Ishikawa (cell line): ENCODE data around the gene FAM187B.

Source experiments
- CEBPB ChIP-seq: IDR thresholded peaks from 2 replicates; pipeline ENCODE4 v1.6.1; 2012
- CREB1 ChIP-seq: IDR thresholded peaks from 2 replicates; pipeline ENCODE4 v1.6.1; 2012; ENCODE audit warnings: low read depth
- EGR1 ChIP-seq: IDR thresholded peaks from 2 replicates; pipeline ENCODE4 v1.6.1; 2012
- EP300 ChIP-seq: IDR thresholded peaks from 2 replicates; pipeline ENCODE4 v1.6.1; 2012; ENCODE audit warnings: borderline replicate concordance
- FOXM1 ChIP-seq: IDR thresholded peaks from 2 replicates; pipeline ENCODE4 v1.6.1; 2012; ENCODE audit warnings: low read depth, borderline replicate concordance
- NFIC ChIP-seq: IDR thresholded peaks from 2 replicates; pipeline ENCODE4 v1.6.1; 2012
- RAD21 ChIP-seq: IDR thresholded peaks from 2 replicates; pipeline ENCODE4 v1.6.1; 2012; ENCODE audit warnings: low read depth
- TAF1 ChIP-seq: IDR thresholded peaks from 2 replicates; pipeline ENCODE4 v1.6.1; 2012; ENCODE audit warnings: low read depth, mild to moderate bottlenecking
- TCF12 ChIP-seq: IDR thresholded peaks from 2 replicates; pipeline ENCODE4 v1.6.1; 2012; ENCODE audit warnings: low read depth
- TEAD4 ChIP-seq: IDR thresholded peaks from 2 replicates; pipeline ENCODE4 v1.6.1; 2012
- YY1 ChIP-seq: IDR thresholded peaks from 2 replicates; pipeline ENCODE4 v1.6.1; 2012; ENCODE audit warnings: low read depth
- ZBTB7A ChIP-seq: IDR thresholded peaks from 2 replicates; pipeline ENCODE4 v1.6.1; 2012; ENCODE audit warnings: low read depth
- TF ChIP-seq, protein P1 (sequence below): IDR thresholded peaks from 2 replicates; pipeline ENCODE4 v1.6.1; 2012
- TF ChIP-seq, protein P2 (sequence below): IDR thresholded peaks from 2 replicates; pipeline ENCODE4 v1.6.1; 2012
- TF ChIP-seq, protein P3 (sequence below): IDR thresholded peaks from 2 replicates; pipeline ENCODE4 v1.6.1; 2012; ENCODE audit warnings: low read depth, mild to moderate bottlenecking

The FAM187B gene

DNA sequence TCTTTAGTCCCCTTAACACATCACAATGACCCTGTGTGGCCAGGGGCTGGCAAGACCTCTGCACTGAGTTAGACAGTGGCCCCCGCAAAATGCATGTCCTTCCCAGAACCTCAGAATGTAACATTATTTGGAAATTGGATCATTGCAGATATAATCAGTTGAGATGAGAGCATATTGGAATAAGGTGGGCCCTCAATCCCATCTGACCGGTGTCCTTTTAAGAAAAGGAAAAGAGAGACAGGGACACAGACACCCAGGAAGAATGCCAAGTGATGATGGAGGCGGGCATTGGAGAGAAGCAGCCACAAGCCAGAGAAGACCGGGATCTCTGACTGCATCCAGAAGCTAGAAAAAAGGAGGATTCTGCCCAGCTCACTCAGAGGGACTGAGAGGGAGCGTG, 1.8 kb downstream of the FAM187B start:
- TF ChIP-seq YY1 (no peak), TCF12 (no peak), RAD21 (no peak), ZBTB7A (no peak), EGR1 (no peak), TEAD4 (no peak)

DNA sequence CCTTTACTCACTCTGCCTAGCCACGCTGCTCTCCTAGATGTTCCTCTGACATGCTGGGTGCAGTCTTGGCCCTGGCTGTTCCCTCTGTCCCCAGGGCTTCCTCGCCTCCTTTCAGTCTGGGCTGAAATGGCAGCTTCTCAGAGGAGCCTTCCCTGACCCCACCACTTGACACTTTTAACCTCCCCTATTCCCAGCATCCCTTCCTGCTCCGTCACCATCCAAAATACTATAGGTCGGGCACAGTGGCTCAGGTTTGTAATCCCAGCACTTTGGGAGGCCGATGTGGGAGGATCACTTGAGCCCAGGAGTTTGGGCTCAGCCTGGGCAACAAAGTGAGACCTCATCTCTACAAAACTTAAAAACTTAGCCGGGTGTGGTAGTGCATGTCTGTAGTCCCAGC, 2.6 kb downstream of the FAM187B start:
- TF ChIP-seq CEBPB, result no peak

DNA sequence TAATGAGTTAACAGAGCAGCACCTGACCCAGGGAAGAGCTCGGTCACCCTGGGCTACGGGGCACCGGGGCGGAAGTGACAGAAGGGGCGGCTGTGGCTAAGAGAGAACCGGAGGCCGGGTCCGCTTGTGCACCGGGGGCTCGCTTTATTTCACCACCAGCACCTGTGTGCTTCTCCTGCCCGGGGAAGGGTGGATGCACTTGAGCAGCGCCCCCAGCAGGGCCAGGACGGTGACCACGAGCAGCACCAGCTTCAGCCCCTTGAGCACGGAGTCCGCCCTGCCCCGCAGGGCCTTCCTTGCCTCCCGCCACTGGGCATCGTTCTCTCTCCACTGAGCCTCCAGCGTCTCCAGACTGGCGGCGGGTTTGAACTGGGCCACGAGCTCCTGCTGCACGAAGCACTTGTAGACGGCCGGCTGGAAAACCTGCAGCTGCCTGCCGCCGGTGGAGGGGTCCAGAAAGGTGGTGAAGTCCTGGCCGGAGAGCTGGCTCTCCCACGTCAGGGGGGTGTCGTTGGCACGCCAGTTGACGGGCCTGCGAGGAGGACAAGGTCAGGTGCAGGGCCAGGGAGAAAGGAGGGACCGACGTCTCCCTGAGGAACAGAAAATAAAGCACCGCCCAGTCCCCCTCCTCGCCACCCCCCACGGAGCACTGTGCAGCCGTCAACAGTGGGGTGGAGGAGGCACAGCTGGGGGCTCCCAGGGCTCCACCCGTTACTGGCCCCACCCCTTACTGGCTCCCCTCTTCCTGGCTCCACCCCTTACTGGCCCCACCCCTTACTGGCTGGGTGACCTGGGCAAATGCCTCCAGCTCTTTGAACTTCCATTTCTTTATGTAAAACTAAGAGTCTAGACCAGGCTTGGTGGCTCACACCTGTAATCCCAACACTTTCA, 3.6 kb downstream of the FAM187B start:
- no peak for TF ChIP-seq CEBPB
- no peak for TF ChIP-seq NFIC
- TF ChIP-seq RAD21, result no peak
- TF ChIP-seq CREB1, result no peak
- TF ChIP-seq, protein P1, sequence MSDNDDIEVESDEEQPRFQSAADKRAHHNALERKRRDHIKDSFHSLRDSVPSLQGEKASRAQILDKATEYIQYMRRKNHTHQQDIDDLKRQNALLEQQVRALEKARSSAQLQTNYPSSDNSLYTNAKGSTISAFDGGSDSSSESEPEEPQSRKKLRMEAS, result no peak
- no peak for TF ChIP-seq EGR1
- TF ChIP-seq, protein P2, sequence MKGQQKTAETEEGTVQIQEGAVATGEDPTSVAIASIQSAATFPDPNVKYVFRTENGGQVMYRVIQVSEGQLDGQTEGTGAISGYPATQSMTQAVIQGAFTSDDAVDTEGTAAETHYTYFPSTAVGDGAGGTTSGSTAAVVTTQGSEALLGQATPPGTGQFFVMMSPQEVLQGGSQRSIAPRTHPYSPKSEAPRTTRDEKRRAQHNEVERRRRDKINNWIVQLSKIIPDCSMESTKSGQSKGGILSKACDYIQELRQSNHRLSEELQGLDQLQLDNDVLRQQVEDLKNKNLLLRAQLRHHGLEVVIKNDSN, result no peak
- TF ChIP-seq EP300, result no peak
- TF ChIP-seq FOXM1, result no peak
- no peak for TF ChIP-seq TAF1
- TF ChIP-seq ZBTB7A, result no peak
- TF ChIP-seq, protein P3, sequence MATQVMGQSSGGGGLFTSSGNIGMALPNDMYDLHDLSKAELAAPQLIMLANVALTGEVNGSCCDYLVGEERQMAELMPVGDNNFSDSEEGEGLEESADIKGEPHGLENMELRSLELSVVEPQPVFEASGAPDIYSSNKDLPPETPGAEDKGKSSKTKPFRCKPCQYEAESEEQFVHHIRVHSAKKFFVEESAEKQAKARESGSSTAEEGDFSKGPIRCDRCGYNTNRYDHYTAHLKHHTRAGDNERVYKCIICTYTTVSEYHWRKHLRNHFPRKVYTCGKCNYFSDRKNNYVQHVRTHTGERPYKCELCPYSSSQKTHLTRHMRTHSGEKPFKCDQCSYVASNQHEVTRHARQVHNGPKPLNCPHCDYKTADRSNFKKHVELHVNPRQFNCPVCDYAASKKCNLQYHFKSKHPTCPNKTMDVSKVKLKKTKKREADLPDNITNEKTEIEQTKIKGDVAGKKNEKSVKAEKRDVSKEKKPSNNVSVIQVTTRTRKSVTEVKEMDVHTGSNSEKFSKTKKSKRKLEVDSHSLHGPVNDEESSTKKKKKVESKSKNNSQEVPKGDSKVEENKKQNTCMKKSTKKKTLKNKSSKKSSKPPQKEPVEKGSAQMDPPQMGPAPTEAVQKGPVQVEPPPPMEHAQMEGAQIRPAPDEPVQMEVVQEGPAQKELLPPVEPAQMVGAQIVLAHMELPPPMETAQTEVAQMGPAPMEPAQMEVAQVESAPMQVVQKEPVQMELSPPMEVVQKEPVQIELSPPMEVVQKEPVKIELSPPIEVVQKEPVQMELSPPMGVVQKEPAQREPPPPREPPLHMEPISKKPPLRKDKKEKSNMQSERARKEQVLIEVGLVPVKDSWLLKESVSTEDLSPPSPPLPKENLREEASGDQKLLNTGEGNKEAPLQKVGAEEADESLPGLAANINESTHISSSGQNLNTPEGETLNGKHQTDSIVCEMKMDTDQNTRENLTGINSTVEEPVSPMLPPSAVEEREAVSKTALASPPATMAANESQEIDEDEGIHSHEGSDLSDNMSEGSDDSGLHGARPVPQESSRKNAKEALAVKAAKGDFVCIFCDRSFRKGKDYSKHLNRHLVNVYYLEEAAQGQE, result no peak
- TF ChIP-seq TCF12, result no peak
- TF ChIP-seq YY1, result no peak
- no peak for TF ChIP-seq TEAD4

DNA sequence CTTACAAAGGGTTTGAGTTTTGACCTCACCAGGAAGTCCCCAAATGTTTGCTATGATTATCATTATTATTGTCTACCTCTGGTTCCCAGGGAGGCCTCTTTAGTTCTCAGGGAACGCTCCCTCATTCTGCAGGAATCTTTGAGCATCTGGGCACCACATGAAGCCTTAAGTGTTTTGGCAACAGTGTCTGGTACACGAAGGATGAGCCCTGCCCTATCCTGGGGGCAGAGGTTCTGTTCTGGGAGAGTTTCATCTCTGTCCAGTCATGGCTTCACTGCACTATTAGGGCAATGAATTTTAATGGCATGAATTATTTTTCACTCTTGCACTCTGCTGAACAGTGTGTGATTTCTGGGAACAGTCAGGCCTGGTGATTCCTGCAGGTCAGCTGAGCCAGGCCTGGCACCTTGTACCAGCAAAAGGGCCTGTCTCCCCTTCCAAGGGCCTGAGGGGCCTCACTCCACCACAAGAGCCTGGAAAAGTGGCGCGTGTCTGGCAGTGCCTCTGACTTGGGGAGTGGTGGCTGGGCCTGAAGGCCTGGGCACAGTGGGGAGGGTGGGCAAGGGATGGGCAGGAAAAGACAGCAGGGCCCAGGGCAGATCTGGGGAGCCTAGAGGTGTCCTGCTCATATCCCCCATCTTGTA, 4.6 kb downstream of the FAM187B start:
- TF ChIP-seq RAD21, result no peak
- TF ChIP-seq EGR1, result no peak
- no peak for TF ChIP-seq TCF12
- TF ChIP-seq, protein P3, result no peak
- no peak for TF ChIP-seq CEBPB
- no peak for TF ChIP-seq YY1
- no peak for TF ChIP-seq CREB1
- TF ChIP-seq NFIC, result no peak
- TF ChIP-seq, protein P1, result no peak
- TF ChIP-seq FOXM1, result no peak

DNA sequence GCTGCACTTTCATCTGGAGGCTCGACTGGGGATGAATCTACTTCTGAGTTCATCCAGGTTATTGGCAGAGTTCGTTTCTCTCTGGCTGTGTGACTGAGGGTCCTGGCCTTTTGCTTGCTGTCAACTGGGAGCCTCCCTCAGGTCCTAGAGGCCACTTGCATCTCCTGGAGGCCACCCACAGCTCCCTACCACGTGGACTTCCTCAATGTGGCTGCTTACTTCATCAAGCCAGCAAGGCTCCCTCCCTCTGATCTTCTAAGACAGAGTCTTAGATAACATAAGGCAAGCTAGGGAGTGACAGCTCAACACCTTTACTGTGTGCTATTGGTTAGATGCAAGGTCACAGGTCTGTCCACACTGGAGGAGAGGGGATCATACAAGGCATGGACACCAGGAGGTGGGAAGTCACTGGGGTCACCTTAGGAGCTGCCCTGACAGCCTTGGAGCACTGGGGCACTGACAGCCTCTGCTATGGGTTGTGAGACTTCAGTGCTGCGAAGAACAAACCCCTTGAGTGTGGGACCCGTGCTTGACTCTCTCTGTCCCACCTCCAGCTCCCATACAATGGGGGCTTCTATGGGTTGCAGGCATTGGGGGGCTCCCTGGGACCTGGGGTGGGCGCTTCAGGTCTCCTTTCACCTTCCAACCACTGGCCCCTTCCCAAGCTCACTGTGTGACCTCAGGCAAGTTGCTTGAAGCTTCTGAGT, 5.3 kb downstream of the FAM187B start:
- TF ChIP-seq CREB1, result no peak
- TF ChIP-seq, protein P3, result no peak
- no peak for TF ChIP-seq EP300
- no peak for TF ChIP-seq EGR1
- no peak for TF ChIP-seq TAF1
- TF ChIP-seq YY1, result no peak
- TF ChIP-seq FOXM1, result no peak
- TF ChIP-seq CEBPB, result no peak
- no peak for TF ChIP-seq NFIC
- TF ChIP-seq, protein P1, result no peak
- TF ChIP-seq, protein P2, result no peak
- TF ChIP-seq ZBTB7A, result no peak
- TF ChIP-seq TEAD4, result no peak
- TF ChIP-seq TCF12, result no peak
- TF ChIP-seq RAD21, result no peak
